Upper lobe of right lung (tissue), 1 donor: Measurements from ENCODE around the gene AKR7A2. TPM values are rescaled to one million over a fixed set of nuclear protein-coding genes. Genes with fewer than 3 reads are reported as not detected.

Source experiments
- ATAC-seq: fragments of 200-7000 bp; cut with Tn5 transposase; one replicate; pipeline ENCODE4 v1.9.1; 2020; ENCODE audit warnings: mild to moderate bottlenecking, moderate library complexity
- DNase-seq: peaks from one replicate; pipeline ENCODE4 v3.0.0-alpha.2; 2020
- H3K27ac ChIP-seq: fragments of 200-600 bp; one replicate; pipeline ENCODE4 v1.8.0; 2022
- H3K27me3 ChIP-seq: fragments of 200-600 bp; one replicate; pipeline ENCODE4 v1.8.0; 2022; ENCODE audit warnings: mild to moderate bottlenecking
- H3K36me3 ChIP-seq: fragments of 200-600 bp; one replicate; pipeline ENCODE4 v1.8.0; 2022
- H3K4me1 ChIP-seq: fragments of 200-600 bp; one replicate; pipeline ENCODE4 v1.8.0; 2022
- H3K4me3 ChIP-seq: fragments of 200-600 bp; one replicate; pipeline ENCODE4 v1.8.0; 2022; ENCODE audit warnings: mild to moderate bottlenecking
- H3K9me3 ChIP-seq: fragments of 200-600 bp; one replicate; pipeline ENCODE4 v1.8.0; 2022
- intact Hi-C: fragments of 100-400 bp; cut with DNase I; formaldehyde crosslinking; loops from one replicate; pipeline ENCODE4 v1.11.0; 2022
- total RNA-seq: library from RNA; stranded (reverse); fragmentation: NEBNext Ultra II Directional; extraction: Animal tissue kit (Norgen Biotek cat#: 25700); gene quantifications from one replicate; pipeline ENCODE4 v1.2.1, GENCODE V29; 2021
- TF ChIP-seq, protein P1 (sequence below): fragments of 200-600 bp; IDR thresholded peaks from one replicate; pipeline ENCODE4 v1.8.0; 2022; ENCODE audit warnings: antibody characterized with exemption
- donor health status: DM: no; HTN: yes; CAD: no; lungs with severe emphysema.

AKR7A2 gene
- total RNA-seq, 1 donor from 2014 or later = 39.1 TPM

DNA sequence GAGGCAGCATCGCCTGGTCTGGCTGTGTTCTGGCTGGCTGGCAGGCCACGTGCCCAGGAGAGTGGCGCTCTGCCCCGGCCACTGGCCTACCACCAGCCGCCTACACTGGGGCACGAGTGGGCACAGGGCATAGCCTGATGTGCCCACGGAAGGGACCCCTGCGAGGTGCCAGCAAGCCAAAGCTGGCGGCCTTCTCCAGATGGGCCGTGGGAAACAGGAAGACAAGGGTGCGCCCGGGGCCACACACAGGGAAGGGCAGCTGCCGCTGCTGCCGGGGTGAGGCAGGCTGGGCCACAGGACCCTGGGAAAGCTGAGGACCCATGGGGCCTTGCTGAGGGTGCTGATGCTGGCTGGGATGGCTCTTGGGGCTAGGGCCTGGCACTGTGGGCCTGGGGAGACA lies 40.9 kb upstream of the AKR7A2 start:
- H3K27ac ChIP-seq = no peak overlapping the region

DNA sequence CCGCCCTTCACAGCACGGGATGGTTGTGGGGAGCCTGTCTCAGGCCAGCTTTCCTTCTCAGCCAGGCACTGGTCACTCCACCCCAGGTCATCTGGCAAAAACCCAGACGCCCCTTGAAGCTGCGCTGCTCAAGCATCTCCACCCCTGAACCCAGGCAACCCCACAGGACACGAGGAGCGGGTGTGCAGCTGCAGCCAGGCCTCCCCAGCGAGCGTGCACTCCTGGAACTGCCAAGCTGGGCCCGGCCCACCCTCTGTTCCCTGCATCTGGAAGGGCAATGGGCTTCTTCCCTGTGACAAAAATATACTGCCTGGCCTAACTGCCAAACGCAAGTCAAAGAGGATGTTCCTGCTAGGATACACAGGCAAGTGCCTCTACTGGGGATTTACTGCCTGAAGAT lies 39.9 kb upstream of the AKR7A2 start:
- TF ChIP-seq, protein P1, sequence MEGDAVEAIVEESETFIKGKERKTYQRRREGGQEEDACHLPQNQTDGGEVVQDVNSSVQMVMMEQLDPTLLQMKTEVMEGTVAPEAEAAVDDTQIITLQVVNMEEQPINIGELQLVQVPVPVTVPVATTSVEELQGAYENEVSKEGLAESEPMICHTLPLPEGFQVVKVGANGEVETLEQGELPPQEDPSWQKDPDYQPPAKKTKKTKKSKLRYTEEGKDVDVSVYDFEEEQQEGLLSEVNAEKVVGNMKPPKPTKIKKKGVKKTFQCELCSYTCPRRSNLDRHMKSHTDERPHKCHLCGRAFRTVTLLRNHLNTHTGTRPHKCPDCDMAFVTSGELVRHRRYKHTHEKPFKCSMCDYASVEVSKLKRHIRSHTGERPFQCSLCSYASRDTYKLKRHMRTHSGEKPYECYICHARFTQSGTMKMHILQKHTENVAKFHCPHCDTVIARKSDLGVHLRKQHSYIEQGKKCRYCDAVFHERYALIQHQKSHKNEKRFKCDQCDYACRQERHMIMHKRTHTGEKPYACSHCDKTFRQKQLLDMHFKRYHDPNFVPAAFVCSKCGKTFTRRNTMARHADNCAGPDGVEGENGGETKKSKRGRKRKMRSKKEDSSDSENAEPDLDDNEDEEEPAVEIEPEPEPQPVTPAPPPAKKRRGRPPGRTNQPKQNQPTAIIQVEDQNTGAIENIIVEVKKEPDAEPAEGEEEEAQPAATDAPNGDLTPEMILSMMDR = no peak
- no peak overlapping the region for H3K27ac ChIP-seq
- ATAC-seq (no peak), DNase-seq (no peak)
- H3K4me1 ChIP-seq = no peaks in the 10 kb centered on the region
- H3K4me3 ChIP-seq = no peak overlapping the region
- H3K9me3 ChIP-seq = no peaks in the 10 kb centered on the region
- peaks cover 72% of the 10 kb centered on the region for H3K36me3 ChIP-seq
- intact Hi-C loops = no loop called here
- no peaks in the 10 kb centered on the region for H3K27me3 ChIP-seq

More for the DNA sequence above, 40.9 kb upstream of the AKR7A2 start:
- Histone ChIP-seq H3K4me1 (no peaks in the 10 kb centered on the region), H3K9me3 (no peaks in the 10 kb centered on the region), H3K4me3 (no peak overlapping the region), H3K36me3 (peaks cover 77% of the 10 kb centered on the region), H3K27me3 (no peaks in the 10 kb centered on the region)
- TF ChIP-seq, protein P1 = no peak
- DNase-seq = no peak
- intact Hi-C loops = no loop called here
- ATAC-seq = no peak

DNA sequence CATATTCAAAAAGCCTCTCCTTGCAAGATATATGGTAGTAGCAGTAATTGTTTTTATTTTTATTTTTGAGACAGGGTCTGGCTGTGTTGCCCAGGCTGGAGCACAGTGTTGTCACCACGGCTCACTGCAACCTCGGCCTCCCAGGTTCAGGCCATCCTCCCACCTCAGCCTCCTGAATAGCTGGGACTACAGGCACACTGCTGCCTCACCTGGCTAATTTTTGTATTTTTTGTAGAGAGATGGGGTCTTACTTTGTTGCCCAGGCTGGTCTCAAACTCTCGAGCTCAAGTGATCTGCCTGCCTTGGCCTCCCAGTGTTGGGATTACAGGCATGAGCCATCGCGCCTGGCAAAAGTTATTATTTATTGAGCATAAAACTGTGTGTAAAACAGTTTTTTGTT lies 38.6 kb upstream of the AKR7A2 start:
- intact Hi-C loops = no loop called here
- no peak for ATAC-seq
- Histone ChIP-seq H3K4me3 (no peak overlapping the region), H3K36me3 (peaks cover 60% of the 10 kb centered on the region), H3K4me1 (no peaks in the 10 kb centered on the region), H3K27me3 (no peaks in the 10 kb centered on the region), H3K27ac (no peak overlapping the region), H3K9me3 (no peaks in the 10 kb centered on the region)
- TF ChIP-seq, protein P1 = no peak
- DNase-seq = no peak

DNA sequence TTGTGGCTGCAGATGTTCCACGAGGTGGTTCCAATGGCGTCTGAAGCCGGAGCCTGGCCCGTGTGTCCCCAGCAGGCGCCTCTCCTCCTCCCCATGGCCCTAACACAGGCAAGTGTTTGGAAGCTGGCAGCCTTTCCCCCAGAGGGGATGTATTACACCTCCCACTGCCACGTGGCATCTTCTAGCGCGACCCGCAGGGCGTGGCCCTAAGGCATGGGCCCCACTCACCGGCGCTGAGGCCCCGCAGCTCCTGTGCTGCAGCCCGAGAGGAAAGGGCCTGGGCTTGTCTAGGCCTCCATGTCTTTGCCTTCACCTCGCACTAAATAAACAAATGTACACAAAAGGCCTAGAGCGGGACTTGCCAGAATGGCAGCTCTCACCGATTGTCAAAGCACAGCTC lies 38.1 kb upstream of the AKR7A2 start:
- intact Hi-C loops = no loop called here
- Histone ChIP-seq H3K27ac (no peak overlapping the region), H3K27me3 (no peaks in the 10 kb centered on the region), H3K9me3 (no peaks in the 10 kb centered on the region), H3K4me1 (no peaks in the 10 kb centered on the region), H3K36me3 (peaks cover 60% of the 10 kb centered on the region), H3K4me3 (no peak overlapping the region)
- ATAC-seq (no peak), DNase-seq (no peak)
- TF ChIP-seq, protein P1 = no peak

DNA sequence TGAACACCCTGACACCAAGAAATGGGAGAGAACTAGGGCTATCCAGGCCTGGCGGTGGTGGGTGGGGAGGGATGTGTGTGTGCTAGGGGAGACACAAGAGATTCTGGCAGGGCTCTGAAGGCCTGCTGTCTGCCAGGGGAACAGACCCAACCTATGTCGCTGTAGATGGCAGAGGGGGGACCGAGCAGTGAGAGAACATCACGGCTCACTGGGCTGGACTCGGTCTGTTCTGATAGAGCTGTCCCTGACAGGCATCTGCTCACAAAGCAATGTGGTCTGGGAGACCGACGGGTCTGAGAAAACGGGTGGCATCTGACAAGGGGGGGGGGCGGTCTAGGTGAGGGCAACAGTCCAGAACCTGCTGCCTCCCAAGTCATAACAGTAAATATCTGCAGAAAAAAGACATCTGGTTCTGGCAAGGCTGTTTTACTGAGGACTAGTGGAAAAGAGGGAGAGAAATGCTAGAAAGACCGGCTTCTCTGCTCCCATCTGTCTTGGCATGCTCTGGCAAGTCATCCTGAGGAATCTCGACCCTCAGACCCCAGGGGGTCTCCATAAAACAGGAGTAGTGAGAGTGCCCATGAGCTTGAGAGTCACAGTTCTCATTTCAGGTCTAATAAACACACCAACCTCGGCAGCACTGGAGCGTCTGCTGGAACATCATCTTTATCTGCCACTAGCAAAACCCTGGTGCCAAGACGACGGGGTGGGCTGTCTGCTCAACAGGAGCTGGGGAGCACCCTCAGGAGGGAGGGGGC lies 36.7 kb upstream of the AKR7A2 start:
- Histone ChIP-seq H3K4me3 (no peak overlapping the region), H3K4me1 (no peaks in the 10 kb centered on the region), H3K9me3 (no peaks in the 10 kb centered on the region), H3K36me3 (peaks cover 59% of the 10 kb centered on the region), H3K27ac (no peak overlapping the region), H3K27me3 (no peaks in the 10 kb centered on the region)
- TF ChIP-seq, protein P1 = no peak
- ATAC-seq (no peak), DNase-seq (no peak)
- intact Hi-C loops = no loop called here
